Suprapubic skin (tissue), 4 donors: Measurements from ENCODE around the gene KDM2A.

ENCODE experiments used
- EP300 ChIP-seq: sonication (generic); formaldehyde crosslinking; IDR thresholded peaks from one replicate; pipeline ENCODE4 v1.6.1; 2017; ENCODE audit warnings: antibody characterized with exemption
- POLR2A ChIP-seq, 2 donors: fragments of 450-650 bp; IDR thresholded peaks; one replicate each; pipeline ENCODE4 v1.6.1; 2017; ENCODE audit warnings: antibody characterized with exemption in 2 of 2, mild to moderate bottlenecking in 2 of 2, moderate library complexity in 2 of 2
- POLR2AphosphoS5 ChIP-seq, 3 donors: sonication (generic); formaldehyde crosslinking; IDR thresholded peaks; one replicate each; pipeline ENCODE4 v1.6.1; 2017; ENCODE audit warnings: antibody characterized with exemption in 3 of 3
- TF ChIP-seq, protein P1 (sequence below), 2 donors: fragments of 200-600 bp in 1 of 2; fragments of 450-650 bp in 1 of 2; sonication (generic) in 1 of 2; IDR thresholded peaks; one replicate each; pipeline ENCODE4 v1.5.1; 2016 to 2019; ENCODE audit warnings: antibody characterized with exemption in 2 of 2, mild to moderate bottlenecking in 1 of 2, moderate library complexity in 1 of 2

DNA sequence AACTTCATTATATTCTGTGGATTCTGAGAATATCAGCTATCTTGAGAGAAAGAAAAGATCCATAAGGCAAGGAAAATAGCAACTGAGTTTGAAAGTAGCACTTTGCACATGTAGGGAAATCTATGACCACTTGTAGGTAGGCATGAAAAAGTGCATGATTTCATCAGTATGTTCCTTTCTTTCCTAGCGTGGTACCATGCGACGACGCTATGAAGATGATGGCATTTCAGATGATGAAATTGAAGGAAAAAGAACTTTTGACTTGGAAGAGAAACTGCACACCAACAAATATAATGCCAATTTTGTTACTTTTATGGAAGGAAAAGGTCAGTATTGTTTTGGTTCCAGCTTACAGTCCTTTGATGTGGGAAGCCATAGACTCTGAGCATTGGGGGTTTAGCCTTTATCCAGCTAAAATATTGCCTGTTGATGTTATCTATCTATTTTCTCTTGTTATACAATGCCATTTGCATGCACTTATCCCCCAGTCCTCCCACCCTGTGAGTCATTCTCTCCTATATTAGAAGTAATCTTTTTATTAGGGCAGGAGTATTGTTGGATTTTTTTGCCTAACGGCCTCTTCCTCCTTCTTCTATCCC lies 60.9 kb downstream of the KDM2A start:
- TF ChIP-seq EP300 (no peak), POLR2A (IDR thresholded peaks at IDR 0.05) (no peak), POLR2AphosphoS5 (IDR thresholded peaks at IDR 0.05) (no peak)
- TF ChIP-seq, protein P1, sequence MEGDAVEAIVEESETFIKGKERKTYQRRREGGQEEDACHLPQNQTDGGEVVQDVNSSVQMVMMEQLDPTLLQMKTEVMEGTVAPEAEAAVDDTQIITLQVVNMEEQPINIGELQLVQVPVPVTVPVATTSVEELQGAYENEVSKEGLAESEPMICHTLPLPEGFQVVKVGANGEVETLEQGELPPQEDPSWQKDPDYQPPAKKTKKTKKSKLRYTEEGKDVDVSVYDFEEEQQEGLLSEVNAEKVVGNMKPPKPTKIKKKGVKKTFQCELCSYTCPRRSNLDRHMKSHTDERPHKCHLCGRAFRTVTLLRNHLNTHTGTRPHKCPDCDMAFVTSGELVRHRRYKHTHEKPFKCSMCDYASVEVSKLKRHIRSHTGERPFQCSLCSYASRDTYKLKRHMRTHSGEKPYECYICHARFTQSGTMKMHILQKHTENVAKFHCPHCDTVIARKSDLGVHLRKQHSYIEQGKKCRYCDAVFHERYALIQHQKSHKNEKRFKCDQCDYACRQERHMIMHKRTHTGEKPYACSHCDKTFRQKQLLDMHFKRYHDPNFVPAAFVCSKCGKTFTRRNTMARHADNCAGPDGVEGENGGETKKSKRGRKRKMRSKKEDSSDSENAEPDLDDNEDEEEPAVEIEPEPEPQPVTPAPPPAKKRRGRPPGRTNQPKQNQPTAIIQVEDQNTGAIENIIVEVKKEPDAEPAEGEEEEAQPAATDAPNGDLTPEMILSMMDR (IDR thresholded peaks at IDR 0.05), result no peak
